Stimulated activated effector memory CD8-positive, alpha-beta T cell treated with anti-CD3 and anti-CD28 coated beads, Interleukin-12 subunit alpha, Interleukin-12 subunit beta, amount 100 ng/mL, for 72 hours (primary cell): Measurements from ENCODE around the gene HOXB7.

ENCODE experiments used
- ATAC-seq: fragments of 150-1000 bp; cut with Tn5 transposase; 2 replicates; pipeline ENCODE4 v1.10.0; 2021
- DNase-seq, 2 donors: peaks; one replicate each; pipeline ENCODE4 v3.0.0; 2021 to 2022; ENCODE audit warnings: low spot score in 2 of 2
- H3K27ac Mint-ChIP-seq: one replicate; pipeline ENCODE4 v1.8.0; 2022; ENCODE audit warnings: mild to moderate bottlenecking, mixed read lengths
- H3K36me3 Mint-ChIP-seq: one replicate; pipeline ENCODE4 v1.8.0; 2022; ENCODE audit warnings: mild to moderate bottlenecking, mixed read lengths
- H3K4me1 Mint-ChIP-seq: one replicate; pipeline ENCODE4 v1.8.0; 2022; ENCODE audit warnings: mixed read lengths
- H3K4me3 Mint-ChIP-seq: one replicate; pipeline ENCODE4 v1.8.0; 2022; ENCODE audit warnings: mild to moderate bottlenecking, mixed read lengths
- H3K9me3 Mint-ChIP-seq: one replicate; pipeline ENCODE4 v1.8.0; 2022; ENCODE audit warnings: mixed read lengths

The HOXB7 gene

DNA sequence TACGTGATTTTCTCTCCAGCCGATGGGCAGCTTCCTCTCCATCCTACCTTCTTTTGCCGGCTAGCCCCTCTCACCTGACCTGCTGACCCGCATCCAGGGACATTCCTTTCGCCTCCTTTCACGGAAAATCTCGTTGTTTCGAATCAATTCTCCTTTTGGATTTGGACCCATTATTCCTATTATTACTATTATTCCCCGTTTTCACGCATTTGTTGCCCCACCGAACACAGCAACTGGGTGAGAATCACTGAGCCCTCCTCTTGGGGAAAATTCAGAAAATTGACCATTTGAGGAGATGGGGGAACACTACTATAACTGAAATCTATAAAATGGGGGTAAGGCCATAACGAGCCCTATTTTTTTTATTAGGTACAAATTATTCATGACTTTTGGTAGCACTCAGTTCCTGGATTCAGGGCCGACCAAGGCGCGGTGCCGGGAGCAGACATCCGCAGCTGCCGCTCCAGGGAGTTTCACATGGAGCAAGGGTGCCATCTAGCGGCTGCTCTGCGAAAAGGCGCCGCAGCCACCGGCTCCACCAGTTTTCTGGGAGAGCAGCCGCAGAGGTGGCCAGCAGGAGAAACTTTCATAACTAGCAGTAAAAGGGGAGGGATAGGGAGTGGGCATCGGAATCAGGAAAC lies 7.6 kb upstream of the HOXB7 start:
- Mint-ChIP-seq H3K4me1 (peaks cover 46% of the 10 kb centered on the region), H3K27ac (no peak overlapping the region), H3K9me3 (no peaks in the 10 kb centered on the region), H3K4me3 (peak overlapping the region; percentile 44), H3K36me3 (peaks cover 10% of the 10 kb centered on the region)
- ATAC-seq: peak; percentile 74
- DNase-seq: peak; percentile 83 to 90

DNA sequence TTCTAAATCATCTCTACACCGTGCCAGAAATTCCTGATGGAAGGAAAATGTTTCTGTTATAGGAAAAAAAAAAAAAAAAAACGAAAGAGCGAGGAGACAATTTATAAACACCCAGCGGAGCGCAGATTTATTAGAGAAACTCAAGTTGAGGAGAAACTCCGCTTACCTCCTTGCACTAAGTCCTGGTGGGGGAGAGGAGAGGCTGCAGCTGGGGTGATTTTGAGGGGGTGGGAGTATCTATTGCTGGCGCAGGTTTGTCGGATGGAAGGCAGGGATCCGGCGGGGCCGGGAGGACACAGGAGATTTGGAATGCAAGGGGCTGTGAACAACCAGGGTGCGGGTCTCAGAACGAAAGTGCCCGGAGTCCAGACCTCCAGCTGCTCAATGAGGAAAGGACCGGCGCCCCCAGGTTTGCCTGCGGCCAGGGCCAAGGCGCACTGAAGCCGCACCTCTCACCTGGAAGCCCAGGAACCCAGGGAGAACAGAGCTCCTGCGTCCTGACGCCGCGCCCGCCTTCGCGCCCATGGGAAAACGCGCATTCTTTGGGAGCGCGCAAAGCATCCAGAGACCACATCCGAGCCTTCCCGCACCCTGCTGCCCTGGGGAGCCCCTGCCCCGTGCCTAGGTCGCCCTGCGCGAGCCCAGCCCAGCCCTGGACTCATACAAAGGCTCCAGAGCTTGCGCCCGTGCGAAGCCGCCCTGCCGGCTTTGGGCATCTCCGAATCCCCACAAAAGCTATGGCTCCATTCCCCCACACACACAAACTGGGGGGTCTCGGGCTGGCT lies 6.8 kb upstream of the HOXB7 start:
- H3K36me3 Mint-ChIP-seq: peaks cover 10% of the 10 kb centered on the region
- no peaks in the 10 kb centered on the region for H3K9me3 Mint-ChIP-seq
- ATAC-seq: no peak
- H3K4me1 Mint-ChIP-seq: peaks cover 53% of the 10 kb centered on the region
- H3K4me3 Mint-ChIP-seq: peak overlapping the region; percentile 44
- DNase-seq: no peak
- no peak overlapping the region for H3K27ac Mint-ChIP-seq

DNA sequence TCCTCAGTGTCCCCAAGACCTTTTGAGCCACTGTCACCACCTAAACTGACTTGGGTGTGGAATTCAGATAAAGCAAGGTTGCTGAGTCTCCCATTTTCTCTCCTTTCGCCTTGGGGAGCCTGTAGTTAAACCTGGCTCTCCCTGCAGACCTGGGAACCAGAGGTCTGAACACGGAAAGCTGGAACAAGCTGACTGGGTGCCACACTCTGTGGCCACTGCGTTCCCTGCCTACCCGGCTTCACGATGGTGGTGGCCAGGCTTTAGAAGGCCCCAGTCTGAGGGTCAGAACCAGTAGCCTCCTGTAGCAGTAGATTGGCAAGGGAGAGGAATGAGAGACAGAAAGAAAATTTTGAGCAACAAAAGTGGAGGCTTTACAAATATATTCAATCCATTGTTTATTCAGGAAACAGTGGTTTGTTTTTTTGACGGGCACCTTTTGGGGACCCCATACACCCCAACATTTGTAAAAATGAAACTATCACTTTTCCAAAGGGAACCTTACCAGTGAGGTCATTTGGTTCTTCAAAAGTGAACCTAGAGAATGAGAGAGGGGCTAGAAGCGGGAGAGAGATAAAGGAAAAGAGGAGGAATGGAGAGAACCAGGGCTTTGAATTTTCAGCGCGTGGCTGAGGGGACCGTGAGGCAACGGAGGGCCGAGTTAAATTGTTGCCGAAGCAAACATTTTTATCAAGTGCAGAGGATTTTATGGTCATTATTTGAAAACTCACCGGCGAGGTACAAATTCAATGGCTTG lies 6.1 kb upstream of the HOXB7 start:
- Mint-ChIP-seq H3K36me3 (peaks cover 10% of the 10 kb centered on the region), H3K4me3 (peak overlapping the region; percentile 9), H3K27ac (no peak overlapping the region), H3K9me3 (no peaks in the 10 kb centered on the region), H3K4me1 (peaks cover 59% of the 10 kb centered on the region)
- DNase-seq (no peak), ATAC-seq (no peak)

DNA sequence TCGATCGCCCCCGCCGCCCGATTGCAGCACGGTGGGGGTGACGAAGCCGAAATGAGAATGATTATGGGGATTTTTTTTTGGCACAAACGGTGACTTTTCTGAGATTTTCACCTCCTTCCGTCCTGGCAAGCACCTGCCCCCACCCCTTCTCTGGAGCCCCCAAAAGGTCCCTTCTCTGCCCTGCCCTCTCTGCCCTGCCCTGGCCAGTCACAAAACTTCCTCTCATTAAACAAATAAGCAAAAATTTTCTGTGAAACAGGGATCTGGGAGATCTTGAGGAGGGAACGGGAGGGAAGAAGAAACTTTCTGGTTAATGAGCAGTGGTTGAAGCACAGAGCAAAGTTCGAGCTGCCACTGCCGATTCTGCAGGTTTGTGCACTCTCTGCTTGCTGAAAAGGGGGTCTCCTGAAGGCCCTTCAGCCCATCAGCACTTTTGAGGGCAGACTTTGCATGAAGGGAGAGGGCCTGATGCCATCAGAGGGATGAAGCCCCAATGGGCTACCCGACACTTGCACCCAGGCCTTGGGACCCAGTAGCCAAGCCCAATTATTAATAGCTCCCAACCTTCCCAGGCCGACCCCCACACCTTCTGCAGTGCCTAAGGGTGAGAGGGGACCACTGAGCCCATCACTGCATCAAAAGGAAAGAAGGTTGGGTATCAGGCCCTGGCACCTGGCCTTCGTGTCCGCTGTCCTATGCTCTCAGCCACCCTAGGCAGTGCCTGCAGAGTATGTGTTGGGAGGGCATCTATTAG lies 5.3 kb upstream of the HOXB7 start:
- Mint-ChIP-seq H3K27ac (no peak overlapping the region), H3K36me3 (peaks cover 10% of the 10 kb centered on the region), H3K4me1 (peaks cover 67% of the 10 kb centered on the region), H3K9me3 (no peaks in the 10 kb centered on the region), H3K4me3 (no peak overlapping the region)
- ATAC-seq (no peak), DNase-seq (no peak)

DNA sequence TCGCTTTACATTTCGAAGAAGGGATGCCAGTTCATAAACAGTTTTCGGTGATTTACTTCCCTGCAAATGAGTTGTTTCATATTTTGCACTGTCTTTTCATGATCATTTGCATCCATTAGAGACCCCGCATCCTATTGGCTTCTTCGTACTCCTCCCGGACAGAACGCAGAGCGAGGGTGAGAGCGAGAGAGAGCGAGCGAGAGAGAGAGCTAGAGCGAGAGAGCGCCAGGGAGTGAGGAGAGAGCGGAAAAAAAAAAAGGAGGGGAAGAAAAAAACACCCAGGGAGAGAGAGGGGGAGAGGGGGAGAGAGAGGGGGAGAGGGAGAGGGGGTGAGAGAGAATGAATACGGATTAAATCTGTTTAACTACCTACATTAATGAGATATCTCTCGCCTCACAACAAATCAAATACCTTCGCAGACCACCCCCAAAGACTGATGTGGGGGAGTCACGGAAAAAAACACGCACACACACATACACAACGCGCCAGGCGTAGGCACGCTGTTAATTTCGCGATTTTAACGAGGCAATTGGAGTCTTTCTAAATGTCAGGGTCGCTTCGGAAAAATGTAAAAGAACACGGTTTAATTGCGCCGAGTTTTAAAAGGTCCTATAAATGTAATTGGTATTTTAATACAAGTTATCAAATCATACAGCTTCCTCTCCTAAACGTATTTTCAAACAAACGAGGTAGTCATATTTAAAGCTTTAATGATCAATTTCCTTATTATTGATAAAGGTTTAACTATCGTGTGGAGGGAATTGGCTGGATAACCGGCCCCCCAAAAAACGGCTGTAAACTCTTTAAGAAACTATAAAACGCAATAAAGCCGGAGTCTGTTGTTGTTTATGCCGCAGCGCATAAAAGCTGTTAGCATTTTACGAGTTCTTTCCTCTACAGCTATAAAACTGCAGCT lies 4.5 kb upstream of the HOXB7 start, which contains the start of gene HOXB8:
Gene HOXB8 (minus strand): TSS at position 246 of the 916 bp plus-strand sequence. CDS start 588 bp downstream, outside the sequence.
- Mint-ChIP-seq H3K27ac (no peak within 1 kb of the TSS), H3K36me3 (peaks cover 16% of the 10 kb centered on the region), H3K9me3 (no peaks in the 10 kb centered on the region), H3K4me1 (peaks cover 72% of the 10 kb centered on the region), H3K4me3 (peak within 1 kb of the TSS; percentile 94)
- DNase-seq: no peak
- no peak for ATAC-seq

DNA sequence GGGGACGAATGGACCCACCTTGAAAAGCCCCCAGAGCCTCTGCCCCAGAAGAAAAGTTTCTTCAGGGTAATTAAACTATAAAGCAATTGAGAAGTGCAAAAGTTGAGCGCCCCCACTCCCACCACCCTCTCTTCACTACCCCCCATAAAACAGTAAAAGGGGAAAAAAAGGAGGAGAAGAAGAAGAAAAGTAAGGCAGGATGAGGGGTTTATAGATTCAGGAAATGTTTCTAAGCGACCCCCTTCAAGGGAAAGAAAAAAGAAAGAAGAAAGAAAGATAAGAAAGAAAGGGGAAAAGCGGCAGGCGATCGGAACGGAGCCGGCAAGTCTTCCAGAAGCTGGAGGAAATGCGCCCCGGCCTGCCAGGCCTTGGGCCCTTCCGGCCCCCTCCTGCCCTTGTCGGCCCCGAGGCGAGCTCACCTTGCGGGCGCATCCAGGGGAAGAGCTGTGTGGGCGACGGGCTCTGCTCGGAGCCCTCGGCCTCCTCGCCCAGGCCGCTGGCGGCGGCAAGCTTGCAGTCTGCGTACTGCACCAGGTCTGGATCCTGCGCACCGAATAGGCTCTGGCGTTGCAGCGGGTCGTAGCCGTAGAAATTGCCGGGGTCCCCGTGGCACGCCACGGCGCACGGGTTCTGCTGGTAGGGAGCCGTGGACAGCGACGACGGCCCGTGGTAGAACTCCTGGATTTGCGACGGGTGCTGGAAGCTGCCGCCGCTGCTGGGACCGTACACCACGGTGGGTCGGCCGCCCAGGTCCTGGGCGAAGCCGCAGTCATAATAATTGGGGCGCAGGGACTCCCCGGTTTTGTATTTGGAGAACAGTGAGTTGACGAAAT lies 3.3 kb upstream of the HOXB7 start:
- peaks cover 17% of the 10 kb centered on the region for H3K36me3 Mint-ChIP-seq
- H3K4me3 Mint-ChIP-seq: peak overlapping the region; percentile 94
- no peak for DNase-seq
- H3K4me1 Mint-ChIP-seq: peaks cover 67% of the 10 kb centered on the region
- no peaks in the 10 kb centered on the region for H3K9me3 Mint-ChIP-seq
- H3K27ac Mint-ChIP-seq: no peak overlapping the region
- peak; percentile 39 for ATAC-seq

DNA sequence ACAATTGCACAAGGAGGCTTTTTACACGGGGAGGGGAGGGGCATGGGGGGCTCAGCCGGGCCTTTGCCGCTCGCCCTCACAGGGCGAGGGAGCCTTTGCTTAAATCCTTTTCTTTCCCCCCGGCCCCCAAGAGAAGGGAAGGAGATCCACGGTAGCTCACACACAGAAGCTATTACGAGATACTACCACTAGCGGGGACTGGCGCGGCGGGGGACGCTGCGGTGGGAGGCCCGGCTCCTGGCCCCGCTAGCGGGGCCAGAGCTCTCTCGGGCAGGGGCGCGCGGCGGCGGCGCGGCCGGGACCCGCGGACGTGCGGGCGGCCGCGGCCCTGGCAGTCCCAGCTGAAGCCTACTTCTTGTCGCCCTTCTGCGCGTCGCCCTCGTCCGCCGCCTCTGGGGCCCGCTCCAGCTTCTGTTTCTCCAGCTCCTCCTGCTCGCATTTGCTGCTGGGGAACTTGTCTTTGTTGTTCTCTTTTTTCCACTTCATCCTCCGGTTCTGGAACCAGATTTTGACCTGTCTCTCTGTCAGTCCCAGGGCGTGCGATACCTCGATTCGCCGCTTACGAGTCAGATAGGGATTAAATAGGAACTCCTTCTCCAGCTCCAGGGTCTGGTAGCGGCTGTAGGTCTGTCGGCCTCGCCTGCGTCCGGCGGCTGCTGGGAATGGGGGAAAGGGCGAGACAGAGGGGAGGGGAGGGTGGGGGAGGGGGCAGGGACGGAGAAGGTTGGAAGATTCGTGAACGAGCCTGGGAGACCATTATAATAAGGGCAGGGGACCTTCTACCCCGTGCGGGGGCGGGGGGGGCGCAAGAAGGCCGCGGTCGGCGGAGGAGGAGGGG lies 2.3 kb upstream of the HOXB7 start:
- Mint-ChIP-seq H3K36me3 (peaks cover 18% of the 10 kb centered on the region), H3K4me3 (peak overlapping the region; percentile 94), H3K27ac (no peak overlapping the region), H3K4me1 (peaks cover 59% of the 10 kb centered on the region), H3K9me3 (no peaks in the 10 kb centered on the region)
- ATAC-seq: peak; percentile 76
- DNase-seq: no peak

DNA sequence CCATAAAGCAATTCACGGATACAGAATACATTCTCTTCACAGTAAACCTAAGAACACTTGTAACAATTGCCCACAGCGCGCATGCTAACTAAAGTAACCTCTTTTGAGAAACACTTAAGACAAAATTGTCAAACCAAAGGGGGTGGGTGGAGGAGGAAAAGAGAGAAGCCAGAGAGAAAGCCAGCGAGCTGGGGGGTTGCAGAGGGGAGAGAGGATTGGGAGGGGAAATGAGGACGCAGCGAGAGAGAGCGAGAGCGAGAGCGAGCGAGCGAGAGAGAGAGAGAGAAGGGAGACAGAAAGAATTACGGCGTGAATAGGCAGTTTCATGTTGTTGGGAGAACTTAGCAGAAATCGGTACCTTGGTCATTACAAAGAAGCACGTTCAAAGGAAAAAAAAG lies 1.6 kb upstream of the HOXB7 start:
- H3K4me3 Mint-ChIP-seq: peak overlapping the region; percentile 94
- DNase-seq: no peak
- H3K36me3 Mint-ChIP-seq: peaks cover 18% of the 10 kb centered on the region
- no peaks in the 10 kb centered on the region for H3K9me3 Mint-ChIP-seq
- ATAC-seq: peak; percentile 9
- peaks cover 60% of the 10 kb centered on the region for H3K4me1 Mint-ChIP-seq
- H3K27ac Mint-ChIP-seq: no peak overlapping the region

DNA sequence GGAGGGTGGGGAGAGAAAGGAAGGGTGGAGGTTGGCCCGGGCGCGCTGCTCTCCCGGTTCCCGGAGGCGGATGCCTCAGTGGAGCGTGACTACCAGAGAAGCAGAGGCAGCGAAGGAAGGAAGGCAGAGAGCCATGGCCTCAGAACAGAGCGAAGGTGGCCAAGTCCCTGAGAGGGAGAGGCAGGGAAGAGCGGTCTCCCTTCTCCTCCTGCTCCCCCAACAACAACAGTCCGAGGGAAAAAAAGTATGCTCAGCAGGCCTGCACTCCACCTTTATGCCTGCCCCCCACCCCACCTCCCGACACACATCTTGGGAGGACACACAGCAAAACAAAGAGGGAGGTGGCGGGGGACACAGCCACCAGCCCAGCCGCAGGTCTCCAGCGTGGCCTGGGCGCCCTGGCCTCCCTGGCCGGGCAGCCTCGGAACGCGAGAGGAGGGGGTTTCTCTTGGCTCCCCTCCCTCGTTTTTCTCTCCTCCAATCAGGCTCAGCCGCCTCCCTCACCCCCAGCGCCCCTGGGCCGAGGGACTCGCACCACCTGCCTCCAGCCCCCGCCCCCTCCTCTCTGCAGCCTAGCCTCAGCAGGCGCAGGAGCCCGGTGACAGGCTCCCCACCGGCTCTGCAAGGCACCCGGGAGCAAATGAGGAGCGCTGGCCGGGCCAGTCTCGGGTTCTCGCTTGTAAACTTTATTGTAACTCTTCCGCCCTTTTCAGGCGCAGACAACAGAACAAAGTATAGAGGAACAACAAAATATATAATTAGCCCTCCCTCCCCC lies 1.1 kb upstream of the HOXB7 start:
- Mint-ChIP-seq H3K36me3 (peaks cover 18% of the 10 kb centered on the region), H3K4me3 (peak overlapping the region; percentile 94), H3K9me3 (no peaks in the 10 kb centered on the region), H3K4me1 (peaks cover 54% of the 10 kb centered on the region), H3K27ac (no peak overlapping the region)
- ATAC-seq (no peak), DNase-seq (no peak)

DNA sequence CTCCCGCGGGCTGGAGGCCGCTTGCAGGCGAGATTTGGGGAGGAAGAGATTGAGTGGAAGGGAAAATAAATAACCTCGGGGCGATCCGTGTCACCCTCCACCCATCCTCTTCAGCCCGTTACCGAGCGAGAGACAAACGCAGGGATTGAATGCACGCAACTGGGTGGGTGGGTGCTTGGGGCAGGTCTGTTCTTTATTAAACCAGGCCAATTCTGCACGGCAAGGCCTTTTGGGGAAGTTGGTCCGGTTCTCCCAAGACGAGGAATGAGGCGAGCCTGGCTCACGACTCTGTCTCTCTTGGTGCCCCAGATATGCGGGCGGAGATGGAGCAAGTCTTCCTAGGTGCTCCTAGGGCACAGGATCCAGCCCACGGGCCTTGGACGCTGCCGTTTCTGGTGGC lies 396 bp upstream of the HOXB7 start:
- Mint-ChIP-seq H3K4me1 (peaks cover 52% of the 10 kb centered on the region), H3K36me3 (peaks cover 18% of the 10 kb centered on the region), H3K4me3 (peak overlapping the region; percentile 94), H3K27ac (peak overlapping the region; percentile 82), H3K9me3 (no peaks in the 10 kb centered on the region)
- DNase-seq (no peak), ATAC-seq (peak; percentile 4)

DNA sequence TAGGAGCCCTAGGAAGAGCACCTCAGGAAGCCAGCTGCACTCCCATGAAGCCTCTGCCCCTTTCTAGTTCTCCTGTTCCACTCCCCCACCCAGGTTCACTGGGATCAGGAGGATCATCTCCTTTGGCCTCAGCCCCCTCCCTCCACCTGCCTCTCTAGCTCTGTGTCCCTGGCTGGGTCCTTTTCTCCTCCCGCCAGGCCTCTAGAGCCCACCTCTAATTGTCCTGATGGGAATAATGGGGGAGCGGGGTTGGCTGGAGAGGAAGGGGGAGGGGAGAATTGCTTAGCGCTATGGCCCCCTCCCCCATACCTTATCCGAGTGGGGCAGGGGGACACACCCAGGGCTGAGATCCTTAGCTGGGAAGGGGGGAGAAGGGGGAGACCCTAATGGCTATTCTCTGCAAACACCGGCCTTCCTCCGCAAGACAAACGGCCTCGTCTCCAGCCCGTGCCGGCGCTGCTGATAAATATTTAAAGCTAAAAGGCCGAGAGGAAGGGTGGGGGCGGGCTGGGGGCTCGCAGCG lies 997 bp downstream of the HOXB7 start:
- Mint-ChIP-seq H3K9me3 (no peaks in the 10 kb centered on the region), H3K4me3 (peak overlapping the region; percentile 94), H3K27ac (peak overlapping the region; percentile 82), H3K36me3 (peaks cover 18% of the 10 kb centered on the region), H3K4me1 (peaks cover 48% of the 10 kb centered on the region)
- no peak for ATAC-seq
- no peak for DNase-seq

DNA sequence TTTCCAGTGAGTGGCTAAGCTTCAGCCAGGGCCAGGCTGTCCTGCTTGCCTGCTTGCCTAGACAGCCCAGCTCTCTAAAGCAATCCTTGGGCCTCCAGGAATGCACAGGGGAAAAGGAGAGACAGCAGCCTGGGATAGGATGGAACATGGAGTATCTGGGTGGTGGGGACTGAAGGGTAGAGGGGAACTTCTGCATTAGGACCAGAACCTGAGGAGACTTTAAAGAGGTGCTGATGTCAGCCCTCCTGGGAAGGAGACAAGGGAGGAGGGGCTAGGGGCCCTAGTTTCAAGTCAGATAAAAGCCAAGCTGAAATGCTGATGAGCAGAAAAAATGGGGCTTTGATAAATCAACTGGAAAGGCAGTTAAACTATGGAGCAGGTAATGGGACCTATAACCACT lies 1.8 kb downstream of the HOXB7 start:
- peaks cover 18% of the 10 kb centered on the region for H3K36me3 Mint-ChIP-seq
- H3K27ac Mint-ChIP-seq: peak overlapping the region; percentile 21
- peaks cover 48% of the 10 kb centered on the region for H3K4me1 Mint-ChIP-seq
- no peaks in the 10 kb centered on the region for H3K9me3 Mint-ChIP-seq
- ATAC-seq: no peak
- H3K4me3 Mint-ChIP-seq: peak overlapping the region; percentile 94
- no peak for DNase-seq
